CD4-positive, alpha-beta T cell (primary cell): ENCODE measurements around the gene SETD1B. TPM values are rescaled to one million over a fixed set of nuclear protein-coding genes. Genes with fewer than 3 reads are reported as not detected.

ENCODE experiments used
- ATAC-seq: fragments of 200-7000 bp; cut with Tn5 transposase; one replicate; pipeline ENCODE4 v1.10.0; 2022; ENCODE audit warnings: mild to moderate bottlenecking; ENCODE audit not compliant: poor library complexity
- CTCF ChIA-PET: fragments of 350-600 bp; sonication (Branson Sonifier 250); formaldehyde crosslinking; loops from one replicate; lab custom pipeline; 2021; ENCODE audit warnings: antibody characterized with exemption, inconsistent platforms; lab: Charles Lee
- POLR2A ChIA-PET: fragments of 350-600 bp; sonication (Branson Sonifier 250); formaldehyde crosslinking; loops from one replicate; lab custom pipeline; 2021; ENCODE audit warnings: antibody characterized with exemption, inconsistent platforms; lab: Charles Lee
- DNase-seq, 14 experiments: peaks; one replicate each; pipeline ENCODE4 v3.0.0-alpha.2; 2013 to 2020; ENCODE audit warnings: mixed read lengths in 2 of 14
- H3K27ac ChIP-seq, 2 donors: one replicate each; pipeline versions ENCODE4 v1.5.1 to v1.7.0; 2013; ENCODE audit warnings: low read length in 2 of 2, low read depth in 1 of 2, mild to moderate bottlenecking in 1 of 2
- H3K27me3 ChIP-seq, 2 experiments: 1 replicate in 1 of 2; 2 replicates in 1 of 2; pipeline versions ENCODE4 v1.6.1 to v1.7.0; 2013; ENCODE audit warnings: low read length in 2 of 2, control low read depth in 1 of 2, mild to moderate bottlenecking in 1 of 2, moderate library complexity in 1 of 2; ENCODE audit not compliant: insufficient read depth in 2 of 2, control insufficient read depth in 1 of 2
- H3K36me3 ChIP-seq: one replicate; pipeline ENCODE4 v1.6.1; 2013; ENCODE audit warnings: low read length, control low read depth; ENCODE audit not compliant: insufficient read depth
- H3K4me1 ChIP-seq: one replicate; pipeline ENCODE4 v1.6.1; 2013; ENCODE audit warnings: low read length, control low read depth; ENCODE audit not compliant: insufficient read depth
- H3K4me3 ChIP-seq: one replicate; pipeline ENCODE4 v1.5.1; 2013; ENCODE audit warnings: mild to moderate bottlenecking, low read length, moderate library complexity
- H3K9me3 ChIP-seq, 2 experiments: 1 replicate in 1 of 2; 2 replicates in 1 of 2; pipeline versions ENCODE4 v1.6.1 to v1.7.0; 2013; ENCODE audit warnings: low read length in 2 of 2, mild to moderate bottlenecking in 2 of 2, control low read depth in 1 of 2, moderate library complexity in 1 of 2; ENCODE audit not compliant: control insufficient read depth in 1 of 2, insufficient read depth in 1 of 2
- H3K27ac Mint-ChIP-seq: one replicate; pipeline ENCODE4 v1.8.0; 2020; ENCODE audit warnings: mixed read lengths
- H3K27me3 Mint-ChIP-seq: one replicate; pipeline ENCODE4 v1.8.0; 2021; ENCODE audit warnings: mixed read lengths
- H3K36me3 Mint-ChIP-seq: one replicate; pipeline ENCODE4 v1.8.0; 2021; ENCODE audit warnings: low read depth, mixed read lengths
- H3K4me1 Mint-ChIP-seq: one replicate; pipeline ENCODE4 v1.8.0; 2021; ENCODE audit warnings: low read depth, mixed read lengths
- H3K4me3 Mint-ChIP-seq: one replicate; pipeline ENCODE4 v1.8.0; 2020; ENCODE audit warnings: mild to moderate bottlenecking, mixed read lengths
- H3K9me3 Mint-ChIP-seq: one replicate; pipeline ENCODE4 v1.8.0; 2020; ENCODE audit warnings: mixed read lengths
- CTCF ChIP-seq: fragments of 200-600 bp; IDR thresholded peaks from one replicate; pipeline ENCODE4 v1.8.0; 2022; ENCODE audit warnings: antibody characterized with exemption, mild to moderate bottlenecking
- intact Hi-C, 2 experiments: fragments of 100-400 bp; cut with DNase I in 1 of 2; cut with micrococcal nuclease in 1 of 2; formaldehyde crosslinking; loops; one replicate each; pipeline versions ENCODE4 v1.15.1 to v1.9.0; 2023 to 2025; cut with DNase I, micrococcal nuclease
- total RNA-seq, 174 experiments: library from RNA in 2 of 174; stranded (reverse) in 2 of 174; gene quantifications; one replicate each; pipeline ENCODE4 v1.2.3 and lab custom pipeline; 2021 to 2026

Gene SETD1B
- total RNA-seq, 2 experiments from 2014 or later, result 146 to 151 TPM

DNA sequence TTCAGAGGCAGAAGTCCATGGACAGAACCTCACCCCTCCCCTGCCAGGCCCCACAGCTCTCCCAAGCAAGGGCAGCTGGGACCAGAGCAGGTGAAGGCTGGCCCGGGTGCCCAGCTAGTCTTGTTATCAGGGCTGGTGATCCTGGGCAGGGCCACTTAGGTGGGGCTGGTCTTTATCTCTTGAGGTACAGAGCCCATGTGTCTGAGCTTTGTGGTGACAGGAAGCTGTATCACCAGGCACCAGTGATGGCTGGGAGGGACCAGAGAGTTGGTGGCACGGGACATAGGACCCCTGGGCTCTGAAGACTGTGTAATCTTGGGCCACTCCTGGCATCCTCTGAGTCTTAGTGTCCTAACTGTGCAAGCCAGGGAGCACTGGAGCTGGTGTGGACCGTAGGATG is 67.7 kb downstream of the SETD1B start:
- no peaks in the 10 kb centered on the region for H3K36me3 ChIP-seq
- H3K4me1 ChIP-seq, result no peaks in the 10 kb centered on the region
- no peak for TF ChIP-seq CTCF
- no peaks in the 10 kb centered on the region for H3K9me3 ChIP-seq
- Mint-ChIP-seq H3K27ac (no peak overlapping the region), H3K27me3 (no peaks in the 10 kb centered on the region), H3K4me1 (no peaks in the 10 kb centered on the region), H3K36me3 (no peaks in the 10 kb centered on the region), H3K4me3 (no peak overlapping the region), H3K9me3 (no peaks in the 10 kb centered on the region)
- intact Hi-C loops, result no loop called here
- DNase-seq, result no peak
- H3K27me3 ChIP-seq, result no peaks in the 10 kb centered on the region
- POLR2A ChIA-PET, result interaction anchor here (0.7 kb wide), 1 partner anchor 47 kb away, joined by 3 read pairs; the partner anchor contains the start of gene CFAP251
- no peak overlapping the region for H3K27ac ChIP-seq
- no peak for ATAC-seq
- H3K4me3 ChIP-seq, result no peak overlapping the region
- CTCF ChIA-PET, result no interaction called here

DNA sequence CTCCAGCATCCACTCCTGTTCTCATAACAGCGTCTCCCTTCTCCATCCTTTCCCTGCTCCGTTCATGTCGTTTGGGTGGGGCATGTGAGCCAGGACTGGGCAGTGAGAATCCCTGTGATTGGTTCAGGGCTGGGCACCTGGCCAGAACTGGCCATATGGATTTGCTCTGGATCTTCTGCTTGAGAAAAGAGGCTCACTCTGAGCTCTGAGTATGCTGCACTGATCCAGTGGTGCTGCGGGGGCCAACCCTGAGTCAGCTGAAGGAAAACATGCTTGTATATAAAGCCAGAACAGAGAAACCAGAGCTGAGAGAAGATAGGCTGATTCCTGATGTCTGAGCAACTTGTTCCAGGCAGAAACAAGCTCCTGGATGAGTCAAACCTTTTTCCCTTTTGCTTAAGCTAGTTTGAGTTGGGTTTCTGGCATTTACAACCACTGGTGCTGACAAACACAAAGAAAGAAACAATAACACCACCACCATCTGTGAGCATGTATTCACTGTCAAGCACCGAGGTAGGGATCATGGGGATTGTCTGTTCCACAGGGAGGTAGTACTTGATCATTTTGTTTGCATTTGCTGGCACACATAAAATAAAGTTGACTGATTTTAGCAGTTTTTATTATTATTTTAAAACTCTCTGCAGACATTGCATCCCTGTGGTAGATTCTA is 68.9 kb downstream of the SETD1B start:
- H3K4me3 Mint-ChIP-seq, result no peak overlapping the region
- H3K9me3 ChIP-seq, result no peaks in the 10 kb centered on the region
- TF ChIP-seq CTCF, result no peak
- H3K9me3 Mint-ChIP-seq, result no peaks in the 10 kb centered on the region
- DNase-seq (no peak), ATAC-seq (no peak)
- no peak overlapping the region for H3K4me3 ChIP-seq
- no peaks in the 10 kb centered on the region for H3K4me1 ChIP-seq
- H3K27ac ChIP-seq, result no peak overlapping the region
- no peaks in the 10 kb centered on the region for H3K27me3 ChIP-seq
- H3K27me3 Mint-ChIP-seq, result no peaks in the 10 kb centered on the region
- H3K4me1 Mint-ChIP-seq, result no peaks in the 10 kb centered on the region
- intact Hi-C loops, result no loop called here
- CTCF ChIA-PET, result no interaction called here
- no peaks in the 10 kb centered on the region for H3K36me3 Mint-ChIP-seq
- H3K27ac Mint-ChIP-seq, result no peak overlapping the region
- no peaks in the 10 kb centered on the region for H3K36me3 ChIP-seq
- POLR2A ChIA-PET, result no interaction called here

DNA sequence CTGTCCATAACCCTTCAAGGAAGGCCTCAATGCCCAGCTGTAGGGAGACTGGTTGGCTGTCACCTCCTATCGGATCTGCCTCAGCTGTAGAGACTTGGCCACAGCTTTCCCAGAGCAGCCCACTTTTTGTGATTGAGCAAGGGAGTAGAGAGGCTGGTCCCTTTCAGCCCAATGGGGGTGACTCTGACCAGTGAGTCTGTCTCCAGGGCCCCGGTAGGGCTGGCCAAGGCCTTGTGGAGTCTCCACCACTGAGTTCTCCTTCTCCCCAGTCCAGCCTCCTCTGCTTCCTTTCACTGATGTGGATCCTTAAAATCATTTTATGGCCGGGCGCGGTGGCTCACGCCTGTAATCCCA is 69.4 kb downstream of the SETD1B start:
- CTCF ChIA-PET, result no interaction called here
- ATAC-seq, result no peak

More for the DNA sequence above, 69.4 kb downstream of the SETD1B start:
- no peak overlapping the region for H3K27ac ChIP-seq
- H3K36me3 ChIP-seq, result no peaks in the 10 kb centered on the region
- Mint-ChIP-seq H3K27me3 (no peaks in the 10 kb centered on the region), H3K27ac (no peak overlapping the region), H3K9me3 (no peaks in the 10 kb centered on the region), H3K36me3 (no peaks in the 10 kb centered on the region), H3K4me3 (no peak overlapping the region), H3K4me1 (no peaks in the 10 kb centered on the region)
- intact Hi-C loops, result no loop called here
- no peak for TF ChIP-seq CTCF
- no peak for DNase-seq
- no peaks in the 10 kb centered on the region for H3K9me3 ChIP-seq
- no peak overlapping the region for H3K4me3 ChIP-seq
- POLR2A ChIA-PET, result no interaction called here
- no peaks in the 10 kb centered on the region for H3K4me1 ChIP-seq
- no peaks in the 10 kb centered on the region for H3K27me3 ChIP-seq
